Activated CD8-positive, alpha-beta memory T cell treated with anti-CD3 and anti-CD28 coated beads, Interleukin-2, amount 50 U/mL, for 1 hour (primary cell): ENCODE results near the gene APIP.

Source experiments
- DNase-seq: peaks from one replicate; pipeline ENCODE4 v3.0.0-alpha.2; 2020; ENCODE audit errors: extremely low read depth

The APIP gene

GRCh38 chr11:34887260-34887659, 28.9 kb downstream of the APIP start:
- DNase-seq: no peak

GRCh38 chr11:34886609-34887008, 29.6 kb downstream of the APIP start:
- no peak for DNase-seq

- no peak for DNase-seq
These were observed 34.3 kb downstream of the APIP start for GRCh38 chr11:34881900-34882299.

- no peak for DNase-seq
These were observed 38.7 kb downstream of the APIP start for GRCh38 chr11:34877375-34877975.

- DNase-seq: no peak
These were observed 42.0 kb downstream of the APIP start for GRCh38 chr11:34874202-34874601.

GRCh38 chr11:34870548-34871196, 45.5 kb downstream of the APIP start:
- DNase-seq: no peak

- DNase-seq: no peak
These were observed 46.8 kb downstream of the APIP start for GRCh38 chr11:34869425-34869824.

GRCh38 chr11:34866375-34866774, 49.8 kb downstream of the APIP start:
- DNase-seq: no peak

GRCh38 chr11:34865261-34865660, 50.9 kb downstream of the APIP start:
- no peak for DNase-seq

- no peak for DNase-seq
These were observed 51.8 kb downstream of the APIP start for GRCh38 chr11:34864424-34864823.

- DNase-seq: no peak
These were observed 53.1 kb downstream of the APIP start for GRCh38 chr11:34863048-34863447.

GRCh38 chr11:34860518-34860917, 55.7 kb downstream of the APIP start:
- DNase-seq: no peak

- no peak for DNase-seq
These were observed 56.1 kb downstream of the APIP start for GRCh38 chr11:34860034-34860433.

GRCh38 chr11:34859496-34859895, 56.7 kb downstream of the APIP start:
- no peak for DNase-seq

- DNase-seq: no peak
These were observed 58.7 kb downstream of the APIP start for GRCh38 chr11:34857463-34857862.

GRCh38 chr11:34856251-34856650, 59.9 kb downstream of the APIP start:
- no peak for DNase-seq

- DNase-seq: no peak
These were observed 60.5 kb downstream of the APIP start for GRCh38 chr11:34855754-34856095.

GRCh38 chr11:34855021-34855753, 61.0 kb downstream of the APIP start:
- DNase-seq: no peak

- DNase-seq: no peak
These were observed 64.3 kb downstream of the APIP start for GRCh38 chr11:34851916-34852315.

- DNase-seq: no peak
These were observed 65.8 kb downstream of the APIP start for GRCh38 chr11:34850334-34850733.

GRCh38 chr11:34846467-34846866, 69.7 kb downstream of the APIP start:
- DNase-seq: no peak

GRCh38 chr11:34844463-34845112, 71.6 kb downstream of the APIP start:
- no peak for DNase-seq

GRCh38 chr11:34843271-34843670, 72.9 kb downstream of the APIP start:
- no peak for DNase-seq
